Measurements from ENCODE around the gene CDHR3.
A peak's percentile ranks its signal among the peaks of the same experiment; 100 is the strongest.

Gene CDHR3

GRCh38 chr7:106029941-106030340 lies 66.9 kb downstream of the CDHR3 start:
- no peak for DNase-seq

- DNase-seq = peak in 1 of 2 experiments; percentile 58
These were observed 68.4 kb downstream of the CDHR3 start for GRCh38 chr7:106031300-106032035.

GRCh38 chr7:106032295-106032694 lies 69.2 kb downstream of the CDHR3 start:
- DNase-seq = no peak

GRCh38 chr7:106033735-106034134 lies 70.7 kb downstream of the CDHR3 start:
- no peak for DNase-seq

GRCh38 chr7:106034383-106034782 lies 71.3 kb downstream of the CDHR3 start:
- no peak for DNase-seq

GRCh38 chr7:106035568-106035967 lies 72.5 kb downstream of the CDHR3 start:
- no peak for DNase-seq

GRCh38 chr7:106036004-106036403 lies 72.9 kb downstream of the CDHR3 start:
- DNase-seq = no peak

- DNase-seq = no peak
These were observed 74.6 kb downstream of the CDHR3 start for GRCh38 chr7:106037489-106038176.

- no peak for DNase-seq
These were observed 75.2 kb downstream of the CDHR3 start for GRCh38 chr7:106038289-106038688.

GRCh38 chr7:106038916-106039315 lies 75.9 kb downstream of the CDHR3 start:
- no peak for DNase-seq

GRCh38 chr7:106039486-106040060 lies 76.5 kb downstream of the CDHR3 start:
- no peak for DNase-seq

- DNase-seq = no peak
These were observed 78.2 kb downstream of the CDHR3 start for GRCh38 chr7:106041140-106041717.

- no peak for DNase-seq
These were observed 79.1 kb downstream of the CDHR3 start for GRCh38 chr7:106042196-106042611.

GRCh38 chr7:106045139-106045538 lies 82.1 kb downstream of the CDHR3 start:
- DNase-seq = no peak

- no peak for DNase-seq
These were observed 82.5 kb downstream of the CDHR3 start for GRCh38 chr7:106045586-106045985.

- DNase-seq = peak in 1 of 2 experiments; percentile 18
These were observed 84.1 kb downstream of the CDHR3 start for GRCh38 chr7:106047184-106047583.

GRCh38 chr7:106047818-106048705 lies 85.0 kb downstream of the CDHR3 start:
- DNase-seq = peak in 1 of 2 experiments; percentile 3

- DNase-seq = no peak
These were observed 85.6 kb downstream of the CDHR3 start for GRCh38 chr7:106048706-106049020.

- no peak for DNase-seq
These were observed 86.2 kb downstream of the CDHR3 start for GRCh38 chr7:106049139-106049752.

GRCh38 chr7:106050002-106050745 lies 87.1 kb downstream of the CDHR3 start:
- no peak for DNase-seq

- DNase-seq = no peak
These were observed 87.7 kb downstream of the CDHR3 start for GRCh38 chr7:106050746-106051117.

GRCh38 chr7:106052681-106053080 lies 89.6 kb downstream of the CDHR3 start:
- DNase-seq = no peak
